ENCODE data around the gene ITIH4.

GRCh38 chr3:52827866-52828376 is 2.6 kb downstream of the ITIH4 start:
- no peak for TF ChIP-seq POLR2AphosphoS5 (IDR thresholded peaks at IDR 0.05; ENCODE audit: low read depth, low read length)
- no peak for TF ChIP-seq POLR2A (IDR thresholded peaks at IDR 0.05; ENCODE audit: low read depth, low read length)
- no peak for TF ChIP-seq TAF1 (IDR thresholded peaks at IDR 0.05; ENCODE audit: low read depth, low read length)
- no peak for TF ChIP-seq PAX5 (IDR thresholded peaks at IDR 0.05; ENCODE audit: insufficient read depth, low read length, severe bottlenecking)
- TF ChIP-seq POU2F2 (IDR thresholded peaks at IDR 0.05; ENCODE audit: low read depth, low read length) = no peak
